HepG2 (cell line): ENCODE data around the gene CDK17. TPM values are rescaled to one million over a fixed set of nuclear protein-coding genes. Genes with fewer than 3 reads are reported as not detected.
A peak's percentile ranks its signal among the peaks of the same experiment; 100 is the strongest.

ENCODE experiments used
- ATAC-seq: fragments of 200-7000 bp; cut with Tn5 transposase; 3 replicates; pipeline ENCODE4 v1.9.1; 2020; ENCODE audit warnings: mild to moderate bottlenecking, moderate library complexity
- BruUV-seq: library from RNA; stranded (reverse); fragments of 400-500 nt; replicated peaks from 2 replicates; lab custom pipeline; 2021; lab: Mats Ljungman, UMichigan
- CTCF ChIA-PET: fragments of 300-600 bp; formaldehyde crosslinking; extraction: SDS; loops from one replicate; lab custom pipeline; 2021; ENCODE audit warnings: low total read pairs, inconsistent platforms, low intra/inter-chr PET ratio; lab: Yijun Ruan, JAX
- POLR2A ChIA-PET: fragments of 350-600 bp; sonication (Branson Sonifier 250); formaldehyde crosslinking; loops from one replicate; lab custom pipeline; 2020; ENCODE audit warnings: antibody characterized with exemption, inconsistent platforms; lab: Yijun Ruan, JAX
- DNase-seq: peaks from one replicate; pipeline ENCODE4 v3.0.0-alpha.2; 2015; ENCODE audit warnings: low spot score
- FAIRE-seq: peaks from 3 replicates; lab custom pipeline; 2011; peaks lifted over from hg19 to GRCh38; lab: Jason Lieb, UNC
- H2AFZ ChIP-seq: one replicate; pipeline ENCODE4 v1.6.1; 2011; ENCODE audit warnings: low read length, inconsistent platforms
- H3K27ac ChIP-seq: fragments of 300-600 bp; 3 replicates; pipeline ENCODE4 v1.8.0; 2011; ENCODE audit warnings: mixed run types, mild to moderate bottlenecking, mixed read lengths, low read length, inconsistent platforms; ENCODE audit not compliant: insufficient read depth; ENCODE audit errors: extremely low read length
- H3K27me3 ChIP-seq, 2 experiments: fragments of 200-600 bp in 1 of 2; 2 replicates in 1 of 2; 3 replicates in 1 of 2; pipeline versions ENCODE4 v1.6.0 to v1.8.0; 2011; ENCODE audit warnings: low read length in 2 of 2, mild to moderate bottlenecking in 2 of 2, moderate library complexity in 2 of 2, inconsistent platforms in 1 of 2; ENCODE audit not compliant: insufficient read depth in 2 of 2, control insufficient read depth in 1 of 2
- H3K36me3 ChIP-seq, 2 experiments: fragments of 200-600 bp in 1 of 2; replicated peaks in 1 of 2; 2 replicates in 1 of 2; 3 replicates in 1 of 2; pipeline versions ENCODE4 v1.5.1 to v1.8.0; 2011; ENCODE audit warnings: low read length in 2 of 2, inconsistent platforms in 1 of 2; ENCODE audit not compliant: insufficient read depth in 2 of 2, control insufficient read depth in 1 of 2
- H3K4me1 ChIP-seq: 2 replicates; pipeline ENCODE4 v1.5.1; 2012; ENCODE audit warnings: low read length, inconsistent platforms; ENCODE audit not compliant: insufficient read depth
- H3K4me2 ChIP-seq: 2 replicates; pipeline ENCODE4 v1.6.0; 2011; ENCODE audit warnings: low read depth, low read length, inconsistent platforms
- H3K4me3 ChIP-seq, 3 experiments: fragments of 200-600 bp in 1 of 3; sonication (generic), shearing (Covaris generic) in 1 of 3; replicated peaks in 1 of 3; 2 replicates each; pipeline ENCODE4 v1.5.1; 2011 to 2016; ENCODE audit warnings: low read length in 3 of 3, inconsistent platforms in 2 of 3, low read depth in 2 of 3, mild to moderate bottlenecking in 2 of 3, control low read depth in 1 of 3, mixed read lengths in 1 of 3; ENCODE audit not compliant: insufficient read depth in 1 of 3
- H3K79me2 ChIP-seq: one replicate; pipeline ENCODE4 v1.6.1; 2011; ENCODE audit warnings: low read length, inconsistent platforms; ENCODE audit not compliant: insufficient read depth
- H3K9ac ChIP-seq: 2 replicates; pipeline ENCODE4 v1.6.0; 2011; ENCODE audit warnings: mild to moderate bottlenecking, low read depth, low read length, inconsistent platforms; ENCODE audit not compliant: insufficient read depth
- H3K9me3 ChIP-seq: 2 replicates; pipeline ENCODE4 v1.5.1; 2012; ENCODE audit warnings: mild to moderate bottlenecking, low read length
- H4K20me1 ChIP-seq: 2 replicates; pipeline ENCODE4 v1.6.0; 2011; ENCODE audit warnings: inconsistent platforms, mild to moderate bottlenecking, low read length, moderate library complexity; ENCODE audit not compliant: insufficient read depth
- CEBPZ ChIP-seq: IDR thresholded peaks from 2 replicates; pipeline ENCODE4 v1.6.1; 2012; ENCODE audit warnings: low read length, improper control_type of control experiment
- GATAD1 ChIP-seq: IDR thresholded peaks from 2 replicates; pipeline ENCODE4 v1.6.1; 2016; ENCODE audit warnings: missing genetic modification reagents, missing compliant biosample characterization
- HDAC2 ChIP-seq: sonication (generic); formaldehyde crosslinking; IDR thresholded peaks from 2 replicates; pipeline ENCODE4 v1.4.0; 2020; ENCODE audit warnings: missing genetic modification reagents
- NR2F1 ChIP-seq, 2 experiments: fragments of 450-650 bp in 1 of 2; formaldehyde crosslinking in 1 of 2; IDR thresholded peaks; 2 replicates each; pipeline versions ENCODE4 v1.5.0 to v1.6.1; 2016 to 2020; ENCODE audit warnings: mild to moderate bottlenecking in 1 of 2, missing compliant biosample characterization in 1 of 2, missing genetic modification reagents in 1 of 2, moderate library complexity in 1 of 2
- POLR2G ChIP-seq: fragments of 200-400 bp; formaldehyde crosslinking; IDR thresholded peaks from 2 replicates; pipeline ENCODE4 v1.6.1; 2018; ENCODE audit warnings: mild to moderate bottlenecking, low read depth, low read length, moderate library complexity
- ZBTB38 ChIP-seq: sonication (generic); formaldehyde crosslinking; IDR thresholded peaks from 2 replicates; pipeline ENCODE4 v1.5.1; 2020; ENCODE audit warnings: mild to moderate bottlenecking, missing genetic modification reagents
- ZFAT ChIP-seq: sonication (generic); formaldehyde crosslinking; conservative IDR thresholded peaks from 2 replicates; pipeline ENCODE4 v1.8.1; 2023; ENCODE audit warnings: missing genetic modification reagents, inconsistent platforms
- ZFP37 ChIP-seq: sonication (generic); formaldehyde crosslinking; IDR thresholded peaks from 2 replicates; pipeline ENCODE4 v1.4.0; 2020; ENCODE audit warnings: missing genetic modification reagents, borderline replicate concordance
- ZNF136 ChIP-seq: sonication (generic); formaldehyde crosslinking; IDR thresholded peaks from 2 replicates; pipeline ENCODE4 v1.8.1; 2022; ENCODE audit warnings: low read depth, mild to moderate bottlenecking, moderate library complexity, missing genetic modification reagents
- ZNF160 ChIP-seq: sonication (generic); formaldehyde crosslinking; IDR thresholded peaks from 2 replicates; pipeline ENCODE4 v1.8.0; 2022; ENCODE audit warnings: mild to moderate bottlenecking, inconsistent platforms, missing genetic modification reagents
- ZNF276 ChIP-seq: sonication (generic); formaldehyde crosslinking; IDR thresholded peaks from 2 replicates; pipeline ENCODE4 v1.4.0; 2020; ENCODE audit warnings: mild to moderate bottlenecking, low read depth, missing genetic modification reagents
- ZNF556 ChIP-seq: sonication (generic); formaldehyde crosslinking; IDR thresholded peaks from 2 replicates; pipeline ENCODE4 v1.4.0; 2020; ENCODE audit warnings: mild to moderate bottlenecking, missing genetic modification reagents, borderline replicate concordance
- ZXDC ChIP-seq: sonication (generic); formaldehyde crosslinking; IDR thresholded peaks from 2 replicates; pipeline ENCODE4 v1.5.0; 2020; ENCODE audit warnings: mild to moderate bottlenecking, missing genetic modification reagents
- WGBS: methylation state at CpG from one replicate; pipeline ENCODE4 v1.1.6; 2017; ENCODE audit warnings: low lambda C conversion rate; 5-methylcytosine and 5-hydroxymethylcytosine counted together
- in situ Hi-C: cut with HindIII; loops from 2 replicates; pipeline ENCODE4 v1.10.0; 2017; ENCODE audit warnings: low pct_unique_long_range_greater_than_20kb; ENCODE audit not compliant: extremely low pct_ligation_motif_present
- intact Hi-C: fragments of 100-400 bp; cut with micrococcal nuclease; formaldehyde crosslinking; loops from one replicate; pipeline ENCODE4 v1.10.0; 2022; ENCODE audit not compliant: unreplicated experiment
- polyA plus RNA-seq, 8 experiments: library from polyadenylated mRNA; depleted of rRNA in 3 of 8; stranded (reverse) in 7 of 8; unstranded in 1 of 8; fragments of >200 nt; fragmentation: Illumina TruSeq in 4 of 8; extraction: Trizol in 4 of 8; gene quantifications; 2 replicates each; pipeline versions ENCODE4 v1.2.1 to v1.2.3, GENCODE V29; 2011 to 2016; ENCODE audit warnings: low read depth in 4 of 8, missing spikeins in 1 of 8, mixed read lengths in 1 of 8; ENCODE audit not compliant: insufficient read depth in 1 of 8
- total RNA-seq, 5 experiments: library from RNA; depleted of rRNA; stranded (reverse); fragments of >200 nt; fragmentation: Illumina TruSeq; extraction: Trizol; gene quantifications; 2 replicates each; pipeline ENCODE4 v1.2.3, GENCODE V29; 2016; ENCODE audit warnings: low read depth in 1 of 5

The CDK17 gene
- total and polyA plus RNA-seq, 2 of the 13 experiments (the other 11 are each of a cell fraction or from before 2014, with no cell fraction given) = 9.9 to 22.3 TPM

GRCh38 chr12:96397756-96398423 is 2.3 kb downstream of the CDK17 start (continued):
- no peak for TF ChIP-seq CEBPZ
- TF ChIP-seq ZNF556 = no peak

- Histone ChIP-seq H3K27me3 (peaks cover 0 to 3% of the 10 kb centered on the region in 2 experiments; a peak in 1 of 5 replicates), H3K9ac (no peak overlapping the region), H3K79me2 (peaks cover 70% of the 10 kb centered on the region), H3K4me2 (peak overlapping the region; percentile 79), H3K4me1 (peaks cover 27% of the 10 kb centered on the region), H2AFZ (no peak overlapping the region), H3K36me3 (no peaks in the 10 kb centered on the region), H3K4me3 (peak overlapping the region in 1 of 3 experiments; percentile 77; a peak in 1 of 6 replicates), H3K27ac (no peak overlapping the region), H4K20me1 (peaks cover 35% of the 10 kb centered on the region), H3K9me3 (no peaks in the 10 kb centered on the region)
- ChIA-PET POLR2A (no interaction called here), CTCF (no interaction called here)
- ATAC-seq (no peak), DNase-seq (no peak), FAIRE-seq (no peak)
- no TSS peak for BruUV-seq
- in situ Hi-C loops = no loop called here
- intact Hi-C loops = loop anchor here (5.0 kb wide), 1 partner anchor 60 kb away; no protein-coding TSS in a partner anchor
- 84% methylated on average over 5 of the region's 5 CpGs for WGBS
- no peak for TF ChIP-seq ZNF276 (CRISPR knock-in tag)
- TF ChIP-seq NR2F1 (CRISPR knock-in tag; IDR thresholded peaks at IDR 0.05) = no peak
- TF ChIP-seq ZFP37 = no peak
- TF ChIP-seq ZNF160 = no peak
- TF ChIP-seq ZXDC (CRISPR knock-in tag) = no peak
- no peak for TF ChIP-seq HDAC2 (CRISPR knock-in tag)
- TF ChIP-seq ZNF136 (CRISPR knock-in tag) = no peak
- no peak for TF ChIP-seq GATAD1
- no peak for TF ChIP-seq ZFAT (CRISPR knock-in tag)
- TF ChIP-seq ZBTB38 (CRISPR knock-in tag) = no peak
- TF ChIP-seq POLR2G = no peak
Observed at GRCh38 chr12:96396914-96397313, 3.3 kb downstream of the CDK17 start.
